Activated naive CD8-positive, alpha-beta T cell (primary cell): ENCODE measurements around the gene ASPDH.

Experiments used
- H3K27ac Mint-ChIP-seq: one replicate; pipeline ENCODE4 v1.8.0; 2021; ENCODE audit warnings: mixed read lengths
- H3K27me3 Mint-ChIP-seq: one replicate; pipeline ENCODE4 v1.8.0; 2021; ENCODE audit warnings: mixed read lengths
- H3K36me3 Mint-ChIP-seq: one replicate; pipeline ENCODE4 v1.8.0; 2021; ENCODE audit warnings: mixed read lengths
- H3K4me1 Mint-ChIP-seq: one replicate; pipeline ENCODE4 v1.8.0; 2021; ENCODE audit warnings: low read depth, mixed read lengths
- H3K4me3 Mint-ChIP-seq: one replicate; pipeline ENCODE4 v1.8.0; 2021; ENCODE audit warnings: mild to moderate bottlenecking, mixed read lengths
- H3K9me3 Mint-ChIP-seq: one replicate; pipeline ENCODE4 v1.8.0; 2021; ENCODE audit warnings: low read depth, mixed read lengths

The ASPDH gene

DNA sequence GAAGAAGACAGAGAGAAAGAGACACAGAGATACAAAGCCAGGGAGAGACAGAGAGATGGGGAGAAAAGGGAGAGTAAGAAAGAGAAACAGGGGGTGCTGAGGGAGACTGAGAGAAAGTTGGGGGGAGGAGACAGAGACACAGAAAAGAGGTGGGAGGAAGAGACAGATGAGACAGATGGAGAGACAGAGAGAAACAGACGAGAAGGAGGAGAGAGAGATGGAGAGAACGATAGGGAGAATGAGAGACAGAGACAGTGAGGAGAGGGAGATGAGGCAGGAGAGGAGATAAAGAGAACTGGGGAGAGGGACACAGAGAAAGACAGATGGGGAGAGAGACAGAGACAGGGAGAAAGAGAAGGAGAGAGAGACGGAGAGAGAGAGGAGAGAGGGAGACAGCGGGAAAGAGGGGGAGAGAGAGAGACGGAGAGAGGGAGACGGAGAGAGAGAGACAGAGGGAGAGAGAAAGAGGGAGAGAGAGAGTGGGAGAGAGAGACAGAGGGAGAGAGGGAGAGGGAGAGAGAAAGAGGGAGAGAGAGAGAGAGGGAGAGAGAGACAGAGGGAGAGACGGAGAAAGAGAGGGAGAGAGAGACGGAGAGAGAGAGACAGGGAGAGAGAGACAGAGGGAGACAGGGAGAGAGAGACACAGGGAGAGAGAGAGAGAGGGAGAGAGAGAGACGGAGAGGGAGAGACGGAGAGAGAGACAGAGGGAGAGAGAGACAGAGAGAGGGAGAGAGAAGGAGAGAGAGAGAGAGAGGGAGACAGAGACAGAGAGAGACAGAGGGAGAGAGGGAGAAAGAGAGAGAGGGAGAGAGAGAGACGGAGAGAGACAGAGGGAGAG is 15.3 kb downstream of the ASPDH start:
- no peaks in the 10 kb centered on the region for H3K36me3 Mint-ChIP-seq
- H3K27ac Mint-ChIP-seq: no peak overlapping the region

DNA sequence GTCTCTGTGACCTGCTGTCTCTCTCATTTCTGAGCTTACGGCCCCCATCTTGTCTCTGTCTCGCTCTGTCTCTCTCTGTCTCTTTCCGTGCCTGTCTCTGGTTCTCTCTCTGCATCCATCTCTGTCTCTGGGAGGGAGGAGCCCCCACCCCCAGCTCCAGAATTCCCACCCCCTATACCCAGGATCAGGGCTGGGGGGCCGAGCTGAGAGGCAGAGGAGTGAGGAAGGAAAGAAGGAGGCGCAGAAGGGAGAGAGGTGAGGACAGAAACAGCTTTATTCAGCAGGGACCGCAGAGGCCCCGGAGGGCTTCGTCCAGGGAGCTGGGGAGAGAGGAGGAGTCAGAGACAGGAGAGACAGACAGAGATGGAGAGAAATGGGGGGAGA is 16.7 kb downstream of the ASPDH start:
- H3K36me3 Mint-ChIP-seq: no peaks in the 10 kb centered on the region
- H3K4me3 Mint-ChIP-seq: no peak overlapping the region
- H3K27me3 Mint-ChIP-seq: no peaks in the 10 kb centered on the region
- no peaks in the 10 kb centered on the region for H3K9me3 Mint-ChIP-seq
- H3K27ac Mint-ChIP-seq: no peak overlapping the region
- H3K4me1 Mint-ChIP-seq: peaks cover 5% of the 10 kb centered on the region

More for the DNA sequence above, 15.3 kb downstream of the ASPDH start:
- Mint-ChIP-seq H3K4me3 (no peak overlapping the region), H3K27me3 (no peaks in the 10 kb centered on the region), H3K4me1 (no peaks in the 10 kb centered on the region), H3K9me3 (no peaks in the 10 kb centered on the region)

GRCh38 chr19:50496189-50497021 is 17.3 kb downstream of the ASPDH start:
- Mint-ChIP-seq H3K4me3 (no peak overlapping the region), H3K4me1 (peaks cover 11% of the 10 kb centered on the region), H3K36me3 (no peaks in the 10 kb centered on the region), H3K27me3 (no peaks in the 10 kb centered on the region), H3K9me3 (no peaks in the 10 kb centered on the region), H3K27ac (no peak overlapping the region)

- H3K27ac Mint-ChIP-seq: no peak overlapping the region
- peaks cover 22% of the 10 kb centered on the region for H3K4me1 Mint-ChIP-seq
- no peaks in the 10 kb centered on the region for H3K36me3 Mint-ChIP-seq
- no peak overlapping the region for H3K4me3 Mint-ChIP-seq
- no peaks in the 10 kb centered on the region for H3K27me3 Mint-ChIP-seq
- no peaks in the 10 kb centered on the region for H3K9me3 Mint-ChIP-seq
Observed at GRCh38 chr19:50495020-50495531, 18.6 kb downstream of the ASPDH start.

- Mint-ChIP-seq H3K9me3 (no peaks in the 10 kb centered on the region), H3K27ac (no peak overlapping the region), H3K27me3 (no peaks in the 10 kb centered on the region), H3K4me3 (no peak overlapping the region), H3K4me1 (peaks cover 22% of the 10 kb centered on the region), H3K36me3 (no peaks in the 10 kb centered on the region)
Observed at GRCh38 chr19:50494186-50495019, 19.3 kb downstream of the ASPDH start.

GRCh38 chr19:50493171-50493570 is 20.5 kb downstream of the ASPDH start:
- Mint-ChIP-seq H3K27me3 (no peaks in the 10 kb centered on the region), H3K4me3 (no peak overlapping the region), H3K27ac (no peak overlapping the region), H3K9me3 (no peaks in the 10 kb centered on the region), H3K36me3 (no peaks in the 10 kb centered on the region), H3K4me1 (peaks cover 25% of the 10 kb centered on the region)

- Mint-ChIP-seq H3K4me1 (peaks cover 28% of the 10 kb centered on the region), H3K9me3 (no peaks in the 10 kb centered on the region), H3K27ac (peak overlapping the region; percentile 58), H3K27me3 (no peaks in the 10 kb centered on the region), H3K4me3 (peak overlapping the region; percentile 58), H3K36me3 (no peaks in the 10 kb centered on the region)
Observed at GRCh38 chr19:50492303-50493052, 21.2 kb downstream of the ASPDH start.

DNA sequence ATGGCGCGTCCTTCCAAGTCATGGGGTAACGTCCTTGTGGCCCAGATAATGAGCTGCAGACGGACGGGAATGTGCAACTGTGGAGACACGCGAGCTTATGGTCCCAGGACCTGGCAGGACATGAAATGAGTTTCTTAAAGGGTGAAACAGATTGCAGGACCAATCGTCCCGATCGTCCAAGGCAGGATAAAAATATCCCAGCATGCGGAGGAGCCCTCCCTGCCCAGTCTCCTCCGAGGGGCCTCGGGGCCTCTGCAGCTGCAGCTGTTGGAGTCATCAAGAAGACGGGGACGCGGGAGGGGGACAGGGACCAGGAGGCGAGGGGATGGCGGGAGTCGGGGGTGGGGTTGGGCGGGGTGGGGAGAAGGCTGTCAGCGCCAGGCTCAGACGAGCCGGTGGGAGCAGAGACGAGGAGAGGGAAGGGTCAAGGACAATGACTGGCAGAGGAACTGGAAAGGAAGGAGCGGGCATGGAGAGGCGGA is 22.7 kb downstream of the ASPDH start:
- Mint-ChIP-seq H3K4me1 (peaks cover 28% of the 10 kb centered on the region), H3K4me3 (no peak overlapping the region), H3K27me3 (no peaks in the 10 kb centered on the region), H3K36me3 (peaks cover 4% of the 10 kb centered on the region), H3K27ac (no peak overlapping the region), H3K9me3 (no peaks in the 10 kb centered on the region)

- no peak overlapping the region for H3K4me3 Mint-ChIP-seq
- no peaks in the 10 kb centered on the region for H3K27me3 Mint-ChIP-seq
- H3K4me1 Mint-ChIP-seq: peaks cover 28% of the 10 kb centered on the region
- H3K36me3 Mint-ChIP-seq: peaks cover 4% of the 10 kb centered on the region
- no peak overlapping the region for H3K27ac Mint-ChIP-seq
- H3K9me3 Mint-ChIP-seq: no peaks in the 10 kb centered on the region
Observed at GRCh38 chr19:50490411-50490811, 23.3 kb downstream of the ASPDH start.

DNA sequence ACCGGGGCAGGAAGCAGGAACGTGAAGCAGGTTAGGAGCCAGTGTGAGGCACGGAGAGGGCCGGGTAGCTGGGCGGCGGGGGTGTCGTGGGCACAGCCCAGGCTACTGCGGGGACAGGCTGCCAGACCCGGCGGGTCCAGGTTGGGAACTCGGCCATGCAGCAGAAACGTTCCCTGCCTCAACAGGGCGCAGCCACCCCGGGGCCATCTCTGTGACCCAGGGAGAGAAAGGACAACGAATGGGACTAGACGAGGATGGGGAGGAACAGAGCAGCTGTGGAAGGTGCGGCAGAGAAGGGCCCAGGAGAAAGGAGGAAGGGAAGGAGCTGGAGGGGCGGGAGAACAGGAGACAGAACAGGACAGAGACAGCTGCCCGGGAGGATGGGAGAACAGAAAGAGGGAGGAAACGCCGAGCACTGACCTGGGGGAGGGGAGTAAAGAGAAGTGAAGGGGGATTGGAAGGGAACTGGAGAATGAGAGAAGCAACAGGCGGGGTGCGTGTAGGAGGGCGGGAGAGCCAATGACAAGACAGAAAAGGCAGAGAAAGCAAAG is 24.2 kb downstream of the ASPDH start:
- H3K9me3 Mint-ChIP-seq: no peaks in the 10 kb centered on the region
- no peak overlapping the region for H3K4me3 Mint-ChIP-seq
- peaks cover 28% of the 10 kb centered on the region for H3K4me1 Mint-ChIP-seq
- H3K27me3 Mint-ChIP-seq: no peaks in the 10 kb centered on the region
- no peak overlapping the region for H3K27ac Mint-ChIP-seq
- H3K36me3 Mint-ChIP-seq: peaks cover 4% of the 10 kb centered on the region

DNA sequence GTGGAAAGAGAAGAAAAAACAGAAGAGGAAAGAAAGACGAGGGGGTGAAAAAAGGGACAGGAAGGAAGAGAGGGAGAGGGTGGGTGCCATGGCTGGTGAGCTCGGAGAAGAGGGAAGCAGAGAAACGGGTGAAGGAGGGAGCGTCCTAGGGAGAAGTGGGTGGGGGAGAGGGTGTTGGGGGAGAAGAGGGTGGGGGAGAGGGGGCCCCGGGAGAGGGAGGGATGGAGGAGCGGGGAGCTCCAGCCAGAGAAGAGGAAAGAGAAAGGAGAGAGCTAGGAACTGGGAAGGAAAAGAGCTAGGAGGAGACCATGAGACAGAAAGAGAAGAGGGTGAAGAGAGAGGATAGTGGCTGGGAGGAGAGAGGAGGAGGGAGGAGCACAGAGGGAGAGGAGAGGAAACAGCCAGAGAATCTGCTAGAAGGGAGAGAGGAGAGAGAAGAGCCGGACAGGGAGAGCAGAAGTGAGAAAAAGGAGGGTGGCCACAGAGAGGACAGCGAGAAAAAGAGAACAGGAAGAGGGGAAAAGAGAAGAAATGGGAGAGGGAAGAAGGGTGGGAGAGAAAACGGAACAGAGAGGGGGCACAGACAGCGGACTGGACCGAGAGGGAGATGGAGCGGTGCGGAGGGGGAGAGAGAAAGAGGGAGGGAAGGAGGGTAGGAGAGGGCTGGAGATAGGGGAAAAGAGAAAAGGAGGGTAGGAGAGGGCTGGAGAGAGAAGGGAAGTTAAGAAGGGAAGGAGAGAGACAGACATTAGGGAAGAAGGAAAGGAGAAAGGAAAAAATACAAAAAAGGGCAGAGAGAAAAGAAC is 25.1 kb downstream of the ASPDH start:
- peaks cover 4% of the 10 kb centered on the region for H3K36me3 Mint-ChIP-seq
- H3K4me3 Mint-ChIP-seq: no peak overlapping the region
- H3K4me1 Mint-ChIP-seq: peaks cover 28% of the 10 kb centered on the region
- no peak overlapping the region for H3K27ac Mint-ChIP-seq
- no peaks in the 10 kb centered on the region for H3K9me3 Mint-ChIP-seq
- H3K27me3 Mint-ChIP-seq: no peaks in the 10 kb centered on the region

DNA sequence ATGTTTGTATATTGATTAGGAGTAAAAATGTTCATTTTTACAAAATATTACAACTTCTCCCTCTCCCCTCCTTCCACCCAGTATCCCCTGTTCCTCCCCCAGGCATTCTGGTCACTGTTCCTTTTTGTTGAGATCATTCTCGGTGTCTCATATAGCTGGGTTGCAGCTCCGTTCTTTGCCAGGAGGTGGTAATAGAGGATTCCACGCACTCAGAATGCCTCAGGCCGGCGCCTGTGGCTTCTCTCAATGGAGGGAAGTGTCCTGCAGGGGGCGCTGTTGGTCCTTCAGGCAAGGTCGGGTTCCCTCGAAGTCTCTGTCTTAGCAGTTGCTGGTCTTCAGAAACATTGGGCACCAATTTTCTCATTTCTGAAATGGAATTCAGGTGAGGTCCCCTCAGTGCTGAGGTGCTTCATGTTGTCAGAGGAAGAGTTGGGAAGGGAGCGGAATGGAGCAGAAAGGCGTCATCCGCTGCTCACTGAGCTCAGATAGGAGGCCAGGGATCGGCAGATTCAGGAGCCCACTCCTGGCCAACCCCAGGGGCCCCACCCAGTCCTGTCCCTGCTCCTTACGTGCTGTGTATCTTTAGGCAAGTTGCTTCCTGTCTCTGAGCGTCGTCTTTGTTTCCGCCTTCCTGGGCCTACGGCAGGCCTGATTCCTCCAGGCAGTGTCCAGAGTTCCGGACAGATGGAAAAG is 26.7 kb downstream of the ASPDH start:
- peaks cover 22% of the 10 kb centered on the region for H3K4me1 Mint-ChIP-seq
- H3K36me3 Mint-ChIP-seq: peaks cover 7% of the 10 kb centered on the region
- no peaks in the 10 kb centered on the region for H3K9me3 Mint-ChIP-seq
- H3K4me3 Mint-ChIP-seq: no peak overlapping the region
- no peaks in the 10 kb centered on the region for H3K27me3 Mint-ChIP-seq
- H3K27ac Mint-ChIP-seq: no peak overlapping the region
